C4-2B (cell line): ENCODE results near the gene FRS3.
A peak's percentile ranks its signal among the peaks of the same experiment; 100 is the strongest.

Experiments used
- H3K27ac ChIP-seq: fragments of 450-650 bp; 2 replicates; pipeline ENCODE4 v1.5.1; 2017
- ZFX ChIP-seq: fragments of 450-650 bp; IDR thresholded peaks from 2 replicates; pipeline ENCODE4 v1.6.1; 2017
- TF ChIP-seq, protein P1 (sequence below): fragments of 450-650 bp; conservative IDR thresholded peaks from 2 replicates; pipeline ENCODE4 v1.5.1; 2017; ENCODE audit warnings: mild to moderate bottlenecking

Gene FRS3

DNA sequence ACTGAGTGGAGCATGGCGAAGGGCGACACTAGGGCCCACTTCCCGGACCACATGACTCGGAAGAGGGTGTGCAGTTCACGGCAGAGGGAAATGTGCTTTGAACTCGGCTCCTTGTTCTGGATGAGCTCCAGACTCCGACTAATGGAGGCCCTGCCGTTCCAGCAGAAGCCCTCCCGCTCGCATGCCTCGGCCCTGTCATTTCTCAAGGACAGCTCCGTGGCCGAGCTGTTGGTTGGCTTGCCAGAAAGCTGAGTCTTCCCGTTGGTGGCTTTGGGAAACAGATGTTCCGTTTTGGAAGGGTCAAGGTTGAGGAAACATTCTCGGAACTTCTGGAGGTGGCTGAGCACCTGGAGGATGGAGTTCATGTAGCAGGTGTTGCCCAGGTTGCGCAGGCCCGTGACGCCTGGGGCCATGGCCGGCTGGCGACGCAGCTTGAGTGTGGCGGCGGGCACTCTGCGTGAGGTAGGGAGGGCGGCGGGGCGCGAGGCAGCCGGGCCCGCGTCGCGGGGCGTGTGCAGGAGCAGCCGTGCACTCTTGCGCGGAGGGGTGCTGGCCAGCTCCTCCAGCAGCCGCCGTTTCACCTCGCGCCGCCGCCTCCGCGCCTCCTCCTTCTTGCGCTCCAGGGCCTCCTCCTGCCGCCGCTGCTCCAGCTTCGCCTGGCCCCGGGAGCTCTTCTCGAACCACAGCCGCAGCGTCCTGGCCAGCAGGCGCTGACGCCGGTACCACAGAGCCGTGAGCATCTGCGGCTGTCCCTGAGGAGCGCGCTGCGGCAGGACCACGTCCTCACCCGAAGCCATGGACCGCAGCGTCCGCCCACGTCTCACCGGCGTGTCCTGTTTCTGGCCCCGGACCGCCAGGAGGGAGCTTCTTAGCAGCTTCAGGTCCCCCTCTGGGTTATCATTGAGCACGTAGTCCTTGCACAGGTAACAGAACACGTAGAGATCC lies 26.4 kb upstream of the FRS3 start:
- TF ChIP-seq ZFX: no peak
- TF ChIP-seq, protein P1, sequence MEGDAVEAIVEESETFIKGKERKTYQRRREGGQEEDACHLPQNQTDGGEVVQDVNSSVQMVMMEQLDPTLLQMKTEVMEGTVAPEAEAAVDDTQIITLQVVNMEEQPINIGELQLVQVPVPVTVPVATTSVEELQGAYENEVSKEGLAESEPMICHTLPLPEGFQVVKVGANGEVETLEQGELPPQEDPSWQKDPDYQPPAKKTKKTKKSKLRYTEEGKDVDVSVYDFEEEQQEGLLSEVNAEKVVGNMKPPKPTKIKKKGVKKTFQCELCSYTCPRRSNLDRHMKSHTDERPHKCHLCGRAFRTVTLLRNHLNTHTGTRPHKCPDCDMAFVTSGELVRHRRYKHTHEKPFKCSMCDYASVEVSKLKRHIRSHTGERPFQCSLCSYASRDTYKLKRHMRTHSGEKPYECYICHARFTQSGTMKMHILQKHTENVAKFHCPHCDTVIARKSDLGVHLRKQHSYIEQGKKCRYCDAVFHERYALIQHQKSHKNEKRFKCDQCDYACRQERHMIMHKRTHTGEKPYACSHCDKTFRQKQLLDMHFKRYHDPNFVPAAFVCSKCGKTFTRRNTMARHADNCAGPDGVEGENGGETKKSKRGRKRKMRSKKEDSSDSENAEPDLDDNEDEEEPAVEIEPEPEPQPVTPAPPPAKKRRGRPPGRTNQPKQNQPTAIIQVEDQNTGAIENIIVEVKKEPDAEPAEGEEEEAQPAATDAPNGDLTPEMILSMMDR: no peak

DNA sequence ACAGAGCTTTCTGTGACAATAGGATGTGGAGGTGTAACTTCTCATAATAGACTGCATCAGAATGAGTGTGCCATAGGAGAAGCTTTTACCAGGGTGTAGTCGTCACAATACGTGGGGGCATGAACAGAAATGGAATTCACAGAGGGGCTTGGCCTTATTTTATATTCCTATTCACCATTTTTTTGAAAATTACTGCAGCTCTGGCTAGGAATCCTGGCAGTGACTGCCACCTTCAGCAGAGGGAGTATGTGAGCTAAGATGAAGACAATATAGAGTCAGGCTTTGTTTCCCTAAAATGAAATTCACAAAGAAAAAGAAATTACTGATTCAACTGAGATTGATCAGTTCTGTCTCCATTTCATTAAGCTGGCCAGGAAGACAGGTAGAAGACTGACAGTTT lies 21.7 kb upstream of the FRS3 start:
- TF ChIP-seq, protein P1: peak; percentile 64
- TF ChIP-seq ZFX: no peak
- no peak overlapping the region for H3K27ac ChIP-seq

More for the DNA sequence above, 26.4 kb upstream of the FRS3 start:
- no peak overlapping the region for H3K27ac ChIP-seq

DNA sequence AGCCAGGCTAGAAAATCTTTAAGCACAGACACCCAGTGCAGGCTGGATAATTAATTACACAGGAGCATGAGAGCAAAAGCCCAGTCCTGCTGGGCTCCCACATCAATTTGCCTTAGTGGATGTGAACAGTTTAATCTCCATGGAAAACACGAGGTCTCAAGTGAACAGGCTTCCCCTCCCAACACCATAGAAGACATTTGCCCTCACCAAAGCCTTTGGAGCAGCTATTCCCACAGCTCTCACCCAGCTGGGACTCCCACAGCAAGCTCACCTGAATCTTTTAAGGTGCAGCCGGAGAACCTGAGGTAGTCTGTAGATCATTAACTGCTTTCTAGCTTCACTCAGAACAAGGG lies 19.8 kb upstream of the FRS3 start:
- TF ChIP-seq, protein P1: no peak
- TF ChIP-seq ZFX: no peak
- H3K27ac ChIP-seq: no peak overlapping the region

DNA sequence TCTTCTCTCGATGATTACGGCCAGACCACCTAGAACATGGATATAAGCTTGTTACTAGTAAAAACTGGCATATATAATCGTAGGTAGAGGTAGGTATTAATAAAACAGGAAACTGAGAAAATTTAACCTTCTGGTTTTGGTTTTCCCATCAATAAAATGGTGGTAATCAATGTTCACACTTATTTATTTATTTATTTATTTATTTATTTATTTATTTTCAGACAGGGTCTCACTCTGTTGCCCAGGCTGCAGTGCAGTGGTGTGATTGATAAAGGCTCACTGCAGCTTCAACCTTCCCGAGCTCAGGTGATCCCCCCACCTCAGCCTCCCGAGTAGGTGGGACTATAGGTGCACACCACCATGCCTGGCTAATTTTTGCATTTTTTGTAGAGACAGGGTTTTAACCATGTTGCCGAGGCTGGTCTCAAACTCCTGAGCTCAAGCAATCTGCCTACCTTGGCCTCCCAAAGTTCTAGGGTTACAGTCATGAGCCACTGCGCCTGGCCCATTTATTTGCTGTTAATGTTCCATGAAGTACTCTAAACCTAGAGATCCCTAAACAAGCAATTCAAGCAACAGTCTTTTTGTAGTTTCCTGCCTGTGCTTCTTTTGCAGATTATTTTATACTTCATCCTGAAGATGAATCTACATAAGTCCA lies 19.3 kb upstream of the FRS3 start:
- TF ChIP-seq, protein P1: no peak
- TF ChIP-seq ZFX: no peak
- H3K27ac ChIP-seq: no peak overlapping the region

DNA sequence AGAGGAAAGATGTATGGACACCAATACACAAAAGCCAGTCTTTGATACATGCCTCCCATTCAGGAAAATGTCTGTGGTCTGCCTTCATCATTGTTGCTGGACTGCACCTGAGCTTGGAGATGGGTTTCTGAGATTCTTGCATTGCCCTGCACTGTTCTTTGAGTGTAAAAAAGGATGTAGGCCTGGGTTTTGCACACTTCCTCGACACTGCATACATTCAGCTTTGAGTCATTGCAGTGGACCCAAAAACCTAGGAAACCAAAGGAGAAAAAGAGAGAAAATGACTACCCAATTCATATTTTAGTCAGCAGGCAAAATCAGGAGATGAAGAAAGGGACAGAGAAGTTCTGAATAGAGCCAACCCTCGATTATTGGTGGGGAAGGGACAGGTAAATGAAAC lies 16.8 kb upstream of the FRS3 start:
- no peak for TF ChIP-seq ZFX
- TF ChIP-seq, protein P1: no peak
- H3K27ac ChIP-seq: no peak overlapping the region

DNA sequence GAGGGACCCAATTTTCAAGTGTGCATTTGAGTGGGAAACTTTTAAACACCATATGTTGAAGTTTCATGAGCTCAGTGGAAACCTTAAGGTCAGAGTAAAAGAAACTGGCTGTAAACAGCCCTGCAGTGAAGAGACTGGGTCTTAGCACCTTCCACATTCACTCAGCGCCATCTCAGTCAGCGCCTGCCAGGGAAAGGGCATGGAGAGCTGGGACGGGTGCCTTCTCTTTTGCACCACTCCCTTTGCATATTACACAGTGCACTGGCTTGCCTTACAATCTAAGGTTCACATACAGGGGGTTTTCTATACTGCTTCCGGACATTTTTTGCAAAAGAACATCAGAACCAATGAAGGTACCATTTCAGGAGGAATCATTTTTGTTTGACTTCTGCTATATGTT lies 12.3 kb upstream of the FRS3 start:
- TF ChIP-seq, protein P1: no peak
- TF ChIP-seq ZFX: no peak
- no peak overlapping the region for H3K27ac ChIP-seq

DNA sequence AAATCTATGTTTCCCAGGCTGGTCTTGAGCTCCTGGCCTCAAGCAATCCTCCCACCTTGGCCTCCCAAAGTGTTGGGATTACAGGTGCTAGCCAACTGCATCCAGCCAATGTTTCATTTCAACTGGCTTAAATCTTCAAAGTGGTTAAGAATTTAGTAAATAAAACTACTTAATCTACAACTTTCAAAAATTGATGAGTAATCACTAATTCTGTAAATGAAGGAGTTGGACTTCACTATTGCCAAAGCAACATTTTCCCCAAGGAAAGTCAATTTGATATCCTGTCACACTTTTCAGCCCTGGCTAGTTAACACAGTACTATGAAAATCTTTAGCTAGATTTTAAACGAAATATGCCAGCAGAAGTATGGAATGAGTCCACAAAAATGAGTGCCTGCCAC lies 11.6 kb upstream of the FRS3 start:
- TF ChIP-seq, protein P1: no peak
- TF ChIP-seq ZFX: no peak

More for the DNA sequence above, 11.6 kb upstream of the FRS3 start:
- no peak overlapping the region for H3K27ac ChIP-seq
